ENCODE measurements around the gene VWA7.

- peak; percentile 78 for TF ChIP-seq POLR2A (IDR thresholded peaks at IDR 0.05)
- TF ChIP-seq CTCF (IDR thresholded peaks at IDR 0.05): no peak
- peak; percentile 31 to 65 (median 55) for TF ChIP-seq POLR2AphosphoS5 (IDR thresholded peaks at IDR 0.05)
Measured at GRCh38 chr6:31739639-31740396, 37.3 kb downstream of the VWA7 start, which contains the start of gene MSH5.
